Measurements from ENCODE around the gene LCT.

GRCh38 chr2:135885709-135886108 lies 48.7 kb upstream of the LCT start:
- TF ChIP-seq POLR2A (IDR thresholded peaks at IDR 0.05; ENCODE audit: low read depth, low read length) (no peak), NFE2L2 (IDR thresholded peaks at IDR 0.05; ENCODE audit: low read depth, low read length) (no peak), CHD1 (IDR thresholded peaks at IDR 0.05; ENCODE audit: low read depth, low read length) (no peak), RAD21 (IDR thresholded peaks at IDR 0.05; ENCODE audit: low read length) (no peak), RFX5 (IDR thresholded peaks at IDR 0.05; ENCODE audit: low read depth, low read length) (no peak), MAFK (IDR thresholded peaks at IDR 0.05; ENCODE audit: low read depth, low read length) (no peak), SMC3 (IDR thresholded peaks at IDR 0.05; ENCODE audit: low read depth, low read length) (no peak), RCOR1 (IDR thresholded peaks at IDR 0.05; ENCODE audit: insufficient replicate concordance, low read length) (no peak), FOS (IDR thresholded peaks at IDR 0.05; ENCODE audit: low read depth, low read length) (no peak), BHLHE40 (IDR thresholded peaks at IDR 0.05; ENCODE audit: low read depth, low read length) (no peak), USF2 (IDR thresholded peaks at IDR 0.05; ENCODE audit: low read depth, low read length) (no peak), CEBPB (IDR thresholded peaks at IDR 0.05; ENCODE audit: low read depth, low read length) (no peak)
- TF ChIP-seq, protein P1, sequence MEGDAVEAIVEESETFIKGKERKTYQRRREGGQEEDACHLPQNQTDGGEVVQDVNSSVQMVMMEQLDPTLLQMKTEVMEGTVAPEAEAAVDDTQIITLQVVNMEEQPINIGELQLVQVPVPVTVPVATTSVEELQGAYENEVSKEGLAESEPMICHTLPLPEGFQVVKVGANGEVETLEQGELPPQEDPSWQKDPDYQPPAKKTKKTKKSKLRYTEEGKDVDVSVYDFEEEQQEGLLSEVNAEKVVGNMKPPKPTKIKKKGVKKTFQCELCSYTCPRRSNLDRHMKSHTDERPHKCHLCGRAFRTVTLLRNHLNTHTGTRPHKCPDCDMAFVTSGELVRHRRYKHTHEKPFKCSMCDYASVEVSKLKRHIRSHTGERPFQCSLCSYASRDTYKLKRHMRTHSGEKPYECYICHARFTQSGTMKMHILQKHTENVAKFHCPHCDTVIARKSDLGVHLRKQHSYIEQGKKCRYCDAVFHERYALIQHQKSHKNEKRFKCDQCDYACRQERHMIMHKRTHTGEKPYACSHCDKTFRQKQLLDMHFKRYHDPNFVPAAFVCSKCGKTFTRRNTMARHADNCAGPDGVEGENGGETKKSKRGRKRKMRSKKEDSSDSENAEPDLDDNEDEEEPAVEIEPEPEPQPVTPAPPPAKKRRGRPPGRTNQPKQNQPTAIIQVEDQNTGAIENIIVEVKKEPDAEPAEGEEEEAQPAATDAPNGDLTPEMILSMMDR (conservative IDR thresholded peaks at IDR 0.05; ENCODE audit: low read depth, low read length) = no peak

Data from IMR-90 (cell line).